ENCODE results near the gene PAPPA2.
"Not testable (repeated sequence)": the region's sequence is repeated elsewhere in the genome, so short reads cannot be mapped to it uniquely, and the experiment has no call there.

PAPPA2 gene

GRCh38 chr1:176552217-176552991, 89.4 kb downstream of the PAPPA2 start:
- DNase-seq = no peak

- DNase-seq = no peak
Observed at GRCh38 chr1:176552999-176553398, 90.0 kb downstream of the PAPPA2 start.

- DNase-seq = no peak
Observed at GRCh38 chr1:176556288-176556687, 93.3 kb downstream of the PAPPA2 start.

- DNase-seq = no peak
Observed at GRCh38 chr1:176557543-176558258, 94.7 kb downstream of the PAPPA2 start.

GRCh38 chr1:176558561-176558960, 95.6 kb downstream of the PAPPA2 start:
- no peak for DNase-seq

- DNase-seq = no peak
Observed at GRCh38 chr1:176559474-176559873, 96.5 kb downstream of the PAPPA2 start.

GRCh38 chr1:176559878-176560277, 96.9 kb downstream of the PAPPA2 start:
- DNase-seq = peak; percentile 50

- DNase-seq = no peak
Observed at GRCh38 chr1:176560681-176561080, 97.7 kb downstream of the PAPPA2 start.

- not testable (repeated sequence) for DNase-seq
Observed at GRCh38 chr1:176561761-176562160, 98.8 kb downstream of the PAPPA2 start.

- DNase-seq = no peak
Observed at GRCh38 chr1:176566004-176566975, 103.3 kb downstream of the PAPPA2 start.

GRCh38 chr1:176567190-176567794, 104.3 kb downstream of the PAPPA2 start:
- no peak for DNase-seq

- DNase-seq = no peak
Observed at GRCh38 chr1:176568185-176568584, 105.2 kb downstream of the PAPPA2 start.

- DNase-seq = no peak
Observed at GRCh38 chr1:176574756-176575155, 111.8 kb downstream of the PAPPA2 start.

GRCh38 chr1:176575991-176576390, 113.0 kb downstream of the PAPPA2 start:
- no peak for DNase-seq

- DNase-seq = no peak
Observed at GRCh38 chr1:176576670-176577069, 113.7 kb downstream of the PAPPA2 start.

GRCh38 chr1:176577646-176578197, 114.7 kb downstream of the PAPPA2 start:
- no peak for DNase-seq

GRCh38 chr1:176579087-176579486, 116.1 kb downstream of the PAPPA2 start:
- DNase-seq = no peak

GRCh38 chr1:176595217-176595616, 132.2 kb downstream of the PAPPA2 start:
- DNase-seq = no peak

- no peak for DNase-seq
Observed at GRCh38 chr1:176601348-176601747, 138.4 kb downstream of the PAPPA2 start.

GRCh38 chr1:176602388-176603004, 139.5 kb downstream of the PAPPA2 start:
- no peak for DNase-seq

- no peak for DNase-seq
Observed at GRCh38 chr1:176603696-176604095, 140.7 kb downstream of the PAPPA2 start.

- DNase-seq = no peak
Observed at GRCh38 chr1:176604461-176604860, 141.5 kb downstream of the PAPPA2 start.

Data from SHP77 treated with DMSO at 0.1 percent for 48 hours (cell line).